Type B pancreatic cell (in vitro differentiated cells): ENCODE measurements around the gene HBS1L. TPM values are rescaled to one million over a fixed set of nuclear protein-coding genes. Genes with fewer than 3 reads are reported as not detected.

Experiments
- DNase-seq: peaks from one replicate; pipeline ENCODE4 v3.0.0; 2021; ENCODE audit warnings: mixed read lengths; ENCODE audit not compliant: unreplicated experiment; ENCODE audit errors: extremely low spot score
- H3K27ac Mint-ChIP-seq: 2 replicates; pipeline ENCODE4 v1.8.0; 2021; ENCODE audit warnings: mild to moderate bottlenecking, mixed read lengths
- H3K27me3 Mint-ChIP-seq: 2 replicates; pipeline ENCODE4 v1.8.0; 2021; ENCODE audit warnings: mixed read lengths
- H3K36me3 Mint-ChIP-seq: 2 replicates; pipeline ENCODE4 v1.8.0; 2021; ENCODE audit warnings: mixed read lengths
- H3K4me1 Mint-ChIP-seq: one replicate; pipeline ENCODE4 v1.8.0; 2021; ENCODE audit warnings: mixed read lengths; ENCODE audit not compliant: unreplicated experiment
- H3K4me3 Mint-ChIP-seq: 2 replicates; pipeline ENCODE4 v1.8.0; 2021; ENCODE audit warnings: mild to moderate bottlenecking, mixed read lengths
- H3K9me3 Mint-ChIP-seq: 2 replicates; pipeline ENCODE4 v1.8.0; 2021; ENCODE audit warnings: mixed read lengths
- total RNA-seq: library from RNA; stranded (reverse); gene quantifications from 2 replicates; pipeline ENCODE4 v1.2.1, GENCODE V29; 2021; ENCODE audit warnings: low replicate concordance
- TF ChIP-seq, protein P1 (sequence below): fragments of 200-600 bp; sonication (generic); conservative IDR thresholded peaks from 2 replicates; pipeline ENCODE4 v1.5.0; 2021; ENCODE audit warnings: antibody characterized with exemption, mild to moderate bottlenecking

HBS1L gene
- total RNA-seq, 1 donor from 2014 or later, result 71.0 TPM

DNA sequence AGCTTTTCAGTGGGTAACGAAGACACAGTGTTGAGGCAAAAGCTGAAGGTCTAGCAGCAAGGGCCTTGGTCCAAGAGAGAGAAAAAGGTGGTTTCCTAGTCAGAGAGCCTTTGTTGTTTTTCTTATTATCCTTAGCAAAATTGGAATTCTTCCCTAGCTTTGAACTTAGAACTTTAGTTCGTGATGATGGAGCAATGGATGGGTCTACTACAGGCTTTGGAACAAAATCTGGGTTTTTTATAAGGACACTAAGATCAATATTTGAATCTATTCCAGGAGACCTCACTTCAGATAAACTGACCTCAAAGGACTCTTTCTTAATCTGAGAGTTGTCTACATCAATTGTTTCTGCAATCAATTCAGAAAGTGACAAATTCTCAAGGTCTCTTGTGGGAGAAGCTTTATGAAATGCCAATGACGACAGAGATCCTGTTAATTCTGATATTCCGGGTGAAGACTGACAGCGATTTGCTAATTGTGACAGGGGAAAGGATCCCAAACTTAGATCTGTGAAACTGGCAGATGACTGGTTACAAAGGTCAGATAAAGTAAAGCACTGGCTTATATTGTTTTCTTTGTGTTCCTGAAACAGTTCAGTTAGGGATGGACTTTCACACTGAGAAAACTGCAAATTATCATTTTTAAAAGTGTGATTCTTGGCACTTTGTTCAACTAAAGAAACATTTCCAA lies 17.7 kb downstream of the HBS1L start:
- no peak overlapping the region for H3K27ac Mint-ChIP-seq

DNA sequence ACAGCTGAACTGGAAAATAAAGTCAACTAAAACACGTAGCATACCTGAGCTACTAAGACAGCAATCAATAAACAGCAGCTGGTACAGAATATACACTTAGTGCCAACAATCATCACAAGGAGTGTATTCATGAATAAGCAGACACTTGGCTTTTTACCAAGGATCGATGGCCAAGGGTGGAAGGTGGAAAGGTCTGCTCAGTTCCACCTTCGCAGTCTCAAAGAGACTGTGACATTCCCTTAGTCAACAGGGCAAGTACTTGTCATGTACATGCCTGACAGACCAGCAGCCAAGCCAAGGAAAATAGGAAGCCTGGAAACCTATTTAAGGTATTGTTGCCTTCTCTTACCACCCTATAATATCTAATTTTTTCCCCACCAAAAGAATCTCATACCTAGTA lies 21.4 kb downstream of the HBS1L start:
- no peaks in the 10 kb centered on the region for H3K27me3 Mint-ChIP-seq
- DNase-seq, result no peak
- TF ChIP-seq, protein P1, sequence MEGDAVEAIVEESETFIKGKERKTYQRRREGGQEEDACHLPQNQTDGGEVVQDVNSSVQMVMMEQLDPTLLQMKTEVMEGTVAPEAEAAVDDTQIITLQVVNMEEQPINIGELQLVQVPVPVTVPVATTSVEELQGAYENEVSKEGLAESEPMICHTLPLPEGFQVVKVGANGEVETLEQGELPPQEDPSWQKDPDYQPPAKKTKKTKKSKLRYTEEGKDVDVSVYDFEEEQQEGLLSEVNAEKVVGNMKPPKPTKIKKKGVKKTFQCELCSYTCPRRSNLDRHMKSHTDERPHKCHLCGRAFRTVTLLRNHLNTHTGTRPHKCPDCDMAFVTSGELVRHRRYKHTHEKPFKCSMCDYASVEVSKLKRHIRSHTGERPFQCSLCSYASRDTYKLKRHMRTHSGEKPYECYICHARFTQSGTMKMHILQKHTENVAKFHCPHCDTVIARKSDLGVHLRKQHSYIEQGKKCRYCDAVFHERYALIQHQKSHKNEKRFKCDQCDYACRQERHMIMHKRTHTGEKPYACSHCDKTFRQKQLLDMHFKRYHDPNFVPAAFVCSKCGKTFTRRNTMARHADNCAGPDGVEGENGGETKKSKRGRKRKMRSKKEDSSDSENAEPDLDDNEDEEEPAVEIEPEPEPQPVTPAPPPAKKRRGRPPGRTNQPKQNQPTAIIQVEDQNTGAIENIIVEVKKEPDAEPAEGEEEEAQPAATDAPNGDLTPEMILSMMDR, result no peak
- H3K4me3 Mint-ChIP-seq, result no peak overlapping the region
- H3K9me3 Mint-ChIP-seq, result no peaks in the 10 kb centered on the region
- H3K36me3 Mint-ChIP-seq, result peaks cover 27% of the 10 kb centered on the region
- H3K27ac Mint-ChIP-seq, result no peak overlapping the region
- no peaks in the 10 kb centered on the region for H3K4me1 Mint-ChIP-seq

More for the DNA sequence above, 17.7 kb downstream of the HBS1L start:
- H3K27me3 Mint-ChIP-seq, result no peaks in the 10 kb centered on the region
- DNase-seq, result no peak
- TF ChIP-seq, protein P1, result no peak
- no peaks in the 10 kb centered on the region for H3K9me3 Mint-ChIP-seq
- no peak overlapping the region for H3K4me3 Mint-ChIP-seq
- H3K36me3 Mint-ChIP-seq, result peaks cover 24% of the 10 kb centered on the region
- no peaks in the 10 kb centered on the region for H3K4me1 Mint-ChIP-seq

GRCh38 chr6:135030532-135031178 lies 24.0 kb downstream of the HBS1L start:
- H3K36me3 Mint-ChIP-seq, result peaks cover 30% of the 10 kb centered on the region
- H3K9me3 Mint-ChIP-seq, result no peaks in the 10 kb centered on the region
- no peak overlapping the region for H3K27ac Mint-ChIP-seq
- TF ChIP-seq, protein P1, result no peak
- no peak overlapping the region for H3K4me3 Mint-ChIP-seq
- H3K27me3 Mint-ChIP-seq, result no peaks in the 10 kb centered on the region
- H3K4me1 Mint-ChIP-seq, result peaks cover 2% of the 10 kb centered on the region
- DNase-seq, result no peak

- Mint-ChIP-seq H3K4me3 (no peak overlapping the region), H3K9me3 (no peaks in the 10 kb centered on the region), H3K36me3 (peaks cover 30% of the 10 kb centered on the region), H3K27me3 (no peaks in the 10 kb centered on the region), H3K27ac (no peak overlapping the region), H3K4me1 (peaks cover 5% of the 10 kb centered on the region)
- TF ChIP-seq, protein P1, result no peak
- no peak for DNase-seq
Measured at GRCh38 chr6:135030056-135030473, 24.6 kb downstream of the HBS1L start.

GRCh38 chr6:135025775-135026174 lies 28.8 kb downstream of the HBS1L start:
- Mint-ChIP-seq H3K27me3 (no peaks in the 10 kb centered on the region), H3K36me3 (peaks cover 21% of the 10 kb centered on the region), H3K4me1 (peaks cover 5% of the 10 kb centered on the region), H3K27ac (no peak overlapping the region), H3K9me3 (no peaks in the 10 kb centered on the region), H3K4me3 (no peak overlapping the region)
- no peak for DNase-seq
- TF ChIP-seq, protein P1, result no peak
